Measurements from ENCODE around the gene STK38L. TPM values are rescaled to one million over a fixed set of nuclear protein-coding genes. Genes with fewer than 3 reads are reported as not detected.

The STK38L gene
- total and polyA plus RNA-seq, 2 of the 4 experiments (the other 2 are of a cell fraction), result 5.1 to 7.2 TPM

GRCh38 chr12:27244689-27245488 lies 803 bp downstream of the STK38L start:
- intact Hi-C loops (cut with micrococcal nuclease), result loop anchor here (2.0 to 10.0 kb wide), 3 partner anchors 60 to 230 kb away; partner anchors contain the start of gene TM7SF3
- dilution Hi-C loops (cut with HindIII; ENCODE audit: low sequenced_read_pairs, unreplicated experiment), result no loop called here
- peaks cover 2% of the 10 kb centered on the region; the same call in 1 of the 2 replicates for H3K9me3 ChIP-seq (ENCODE audit: control insufficient read depth, insufficient read depth, low read length)
- peaks cover 2% of the 10 kb centered on the region; the same call in 1 of the 2 replicates for H3K4me1 ChIP-seq (ENCODE audit: control insufficient read depth, insufficient read depth, low read length)
- H2AFZ ChIP-seq (replicated peaks; ENCODE audit: low read length, poor library complexity), result peak overlapping the region; percentile 99
- H4K5ac ChIP-seq (ENCODE audit: low read depth, low read length), result peak overlapping the region; percentile 5
- peak overlapping the region; percentile 93 for H2AK9ac ChIP-seq (replicated peaks; ENCODE audit: low read depth, low read length, poor library complexity)
- H3K9me1 ChIP-seq (ENCODE audit: insufficient read depth, low read length), result peaks cover 3% of the 10 kb centered on the region
- H3K4me2 ChIP-seq (ENCODE audit: low read depth, low read length), result peak overlapping the region; percentile 98
- peak overlapping the region; percentile 9; the same call in 1 of the 2 replicates for H2BK20ac ChIP-seq (ENCODE audit: low read depth, low read length)
- H3K18ac ChIP-seq (ENCODE audit: low read depth, low read length), result peak overlapping the region; percentile 33
- H3K4me3 ChIP-seq (ENCODE audit: insufficient read depth, low read depth, low read length), result peak overlapping the region; percentile 75
- peak overlapping the region; percentile 92 for H3K9ac ChIP-seq (ENCODE audit: low read depth, low read length)
- WGBS, 2 experiments (ENCODE audit: extremely low coverage in 2 of 2, insufficient read length in 1 of 2), result 0% methylated on average over 5 of the region's 18 CpGs; no CpG with 5 or more reads in 1 of the 2 experiments
- ChIA-PET CTCF (interaction anchor here (1.0 kb wide), 2 partner anchors 26 to 229 kb away, joined by 3 read pairs; no protein-coding TSS in a partner anchor), POLR2A (ENCODE audit: unreplicated experiment) (no interaction called here)
- H3K56ac ChIP-seq (ENCODE audit: extremely low read depth, insufficient read depth, low read length), result peak overlapping the region; percentile 91
- TF ChIP-seq POLR2A (IDR thresholded peaks at IDR 0.05; ENCODE audit: low read depth, low read length) (no peak), ELK1 (IDR thresholded peaks at IDR 0.05; ENCODE audit: borderline replicate concordance, low read depth, low read length) (no peak), CEBPB (IDR thresholded peaks at IDR 0.05; ENCODE audit: low read depth, low read length) (peak; percentile 49), SMC3 (IDR thresholded peaks at IDR 0.05; ENCODE audit: low read depth, low read length) (no peak)
- TSS peak; percentile 61 for BruUV-seq (replicated peaks)
- H4K8ac ChIP-seq (ENCODE audit: low read depth in 2 of 2, low read length in 2 of 2), result peak overlapping the region; percentile 30 to 80; a peak in 3 of 4 replicates
- no peak for ATAC-seq (ENCODE audit: low read depth)
- H3K79me1 ChIP-seq (ENCODE audit: low read depth in 1 of 2, low read length in 2 of 2), result peaks cover 10 to 43% of the 10 kb centered on the region in 2 experiments
- peak overlapping the region; percentile 81 for H2BK120ac ChIP-seq (ENCODE audit: low read depth, low read length)
- peak overlapping the region; percentile 77; the same call in 1 of the 2 replicates for H3K4ac ChIP-seq (ENCODE audit: low read depth, low read length)
- no peaks in the 10 kb centered on the region for H3K36me3 ChIP-seq (ENCODE audit: control insufficient read depth, insufficient read depth, low read length)
- no peaks in the 10 kb centered on the region; the same call in 1 of the 2 replicates for H4K20me1 ChIP-seq (ENCODE audit: insufficient read depth, low read length)
- peak overlapping the region; percentile 47 for H2AK5ac ChIP-seq (ENCODE audit: low read depth, low read length)
- in situ Hi-C loops (cut with MboI; ENCODE audit: low sequenced_read_pairs), result no loop called here
- peak overlapping the region; percentile 67 for H4K91ac ChIP-seq (ENCODE audit: insufficient read depth, low read depth, low read length)
- peak overlapping the region; percentile 94 for H3K14ac ChIP-seq (replicated peaks; ENCODE audit: low read depth, low read length)
- peak overlapping the region; percentile 74 for H2BK5ac ChIP-seq (ENCODE audit: low read depth, low read length, poor library complexity, severe bottlenecking)
- DNase-seq, result peak; percentile 58
- no peaks in the 10 kb centered on the region for H3K27me3 ChIP-seq (ENCODE audit: control insufficient read depth, insufficient read depth, low read length)
- peak overlapping the region; percentile 98 for H3K23ac ChIP-seq (ENCODE audit: low read depth, low read length)
- peak overlapping the region; percentile 59; the same call in 2 of the 3 replicates for H2BK15ac ChIP-seq (ENCODE audit: low read depth, low read length)
- H3K27ac ChIP-seq (ENCODE audit: insufficient read depth, low read length), result peak overlapping the region; percentile 81

Data from IMR-90 (cell line).